Central memory CD8-positive, alpha-beta T cell (primary cell): ENCODE data around the gene LCN2.
"Not testable (repeated sequence)": the region's sequence is repeated elsewhere in the genome, so short reads cannot be mapped to it uniquely, and the experiment has no call there.

ENCODE experiments used
- ATAC-seq: fragments of 150-1000 bp; cut with Tn5 transposase; replicated peaks from 2 replicates; pipeline ENCODE4 v1.10.0; 2022; ENCODE audit warnings: mild to moderate bottlenecking, moderate FRiP score, moderate number of reproducible peaks; ENCODE audit not compliant: poor library complexity, severe bottlenecking; ENCODE audit errors: extremely low read depth
- DNase-seq, 2 donors: peaks; one replicate each; pipeline ENCODE4 v3.0.0; 2021; ENCODE audit warnings: low spot score in 2 of 2
- H3K27ac Mint-ChIP-seq: one replicate; pipeline ENCODE4 v1.8.0; 2022; ENCODE audit warnings: low read depth, mild to moderate bottlenecking, moderate library complexity, mixed read lengths
- H3K27me3 Mint-ChIP-seq: one replicate; pipeline ENCODE4 v1.8.0; 2022; ENCODE audit warnings: mixed read lengths
- H3K36me3 Mint-ChIP-seq: one replicate; pipeline ENCODE4 v1.8.0; 2022; ENCODE audit warnings: mild to moderate bottlenecking, moderate library complexity, mixed read lengths; ENCODE audit not compliant: insufficient read depth
- H3K4me1 Mint-ChIP-seq: one replicate; pipeline ENCODE4 v1.8.0; 2022; ENCODE audit warnings: mixed read lengths
- H3K4me3 Mint-ChIP-seq: one replicate; pipeline ENCODE4 v1.8.0; 2022; ENCODE audit warnings: mild to moderate bottlenecking, moderate library complexity, mixed read lengths
- H3K9me3 Mint-ChIP-seq: one replicate; pipeline ENCODE4 v1.8.0; 2022; ENCODE audit warnings: mixed read lengths

The LCN2 gene

DNA sequence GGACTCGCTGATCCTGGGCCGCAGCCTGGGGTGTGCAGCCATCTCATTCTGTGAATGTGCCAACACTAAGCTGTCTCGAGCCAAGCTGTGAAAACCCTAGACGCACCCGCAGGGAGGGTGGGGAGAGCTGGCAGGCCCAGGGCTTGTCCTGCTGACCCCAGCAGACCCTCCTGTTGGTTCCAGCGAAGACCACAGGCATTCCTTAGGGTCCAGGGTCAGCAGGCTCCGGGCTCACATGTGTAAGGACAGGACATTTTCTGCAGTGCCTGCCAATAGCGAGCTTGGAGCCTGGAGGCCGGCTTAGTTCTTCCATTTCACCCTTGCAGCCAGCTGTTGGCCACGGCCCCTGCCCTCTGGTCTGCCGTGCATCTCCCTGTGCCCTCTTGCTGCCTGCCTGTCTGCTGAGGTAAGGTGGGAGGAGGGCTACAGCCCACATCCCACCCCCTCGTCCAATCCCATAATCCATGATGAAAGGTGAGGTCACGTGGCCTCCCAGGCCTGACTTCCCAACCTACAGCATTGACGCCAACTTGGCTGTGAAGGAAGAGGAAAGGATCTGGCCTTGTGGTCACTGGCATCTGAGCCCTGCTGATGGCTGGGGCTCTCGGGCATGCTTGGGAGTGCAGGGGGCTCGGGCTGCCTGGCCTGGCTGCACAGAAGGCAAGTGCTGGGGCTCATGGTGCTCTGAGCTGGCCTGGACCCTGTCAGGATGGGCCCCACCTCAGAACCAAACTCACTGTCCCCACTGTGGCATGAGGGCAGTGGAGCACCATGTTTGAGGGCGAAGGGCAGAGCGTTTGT lies 41.6 kb upstream of the LCN2 start:
- Mint-ChIP-seq H3K27me3 (no peaks in the 10 kb centered on the region), H3K9me3 (no peaks in the 10 kb centered on the region), H3K36me3 (peaks cover 25% of the 10 kb centered on the region), H3K27ac (peak overlapping the region; percentile 75), H3K4me1 (peaks cover 11% of the 10 kb centered on the region), H3K4me3 (no peak overlapping the region)
- no peak for DNase-seq
- no peak for ATAC-seq

DNA sequence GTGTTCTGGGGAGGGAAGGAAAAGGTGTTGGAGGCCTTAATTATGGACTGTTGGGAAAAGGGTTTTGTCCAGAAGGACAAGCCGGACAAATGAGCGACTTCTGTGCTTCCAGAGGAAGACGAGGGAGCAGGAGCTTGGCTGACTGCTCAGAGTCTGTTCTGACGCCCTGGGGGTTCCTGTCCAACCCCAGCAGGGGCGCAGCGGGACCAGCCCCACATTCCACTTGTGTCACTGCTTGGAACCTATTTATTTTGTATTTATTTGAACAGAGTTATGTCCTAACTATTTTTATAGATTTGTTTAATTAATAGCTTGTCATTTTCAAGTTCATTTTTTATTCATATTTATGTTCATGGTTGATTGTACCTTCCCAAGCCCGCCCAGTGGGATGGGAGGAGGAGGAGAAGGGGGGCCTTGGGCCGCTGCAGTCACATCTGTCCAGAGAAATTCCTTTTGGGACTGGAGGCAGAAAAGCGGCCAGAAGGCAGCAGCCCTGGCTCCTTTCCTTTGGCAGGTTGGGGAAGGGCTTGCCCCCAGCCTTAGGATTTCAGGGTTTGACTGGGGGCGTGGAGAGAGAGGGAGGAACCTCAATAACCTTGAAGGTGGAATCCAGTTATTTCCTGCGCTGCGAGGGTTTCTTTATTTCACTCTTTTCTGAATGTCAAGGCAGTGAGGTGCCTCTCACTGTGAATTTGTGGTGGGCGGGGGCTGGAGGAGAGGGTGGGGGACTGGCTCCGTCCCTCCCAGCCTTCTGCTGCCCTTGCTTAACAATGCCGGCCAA lies 40.8 kb upstream of the LCN2 start:
- H3K36me3 Mint-ChIP-seq = peaks cover 24% of the 10 kb centered on the region
- no peaks in the 10 kb centered on the region for H3K9me3 Mint-ChIP-seq
- ATAC-seq = no peak
- H3K27ac Mint-ChIP-seq = peak overlapping the region; percentile 75
- no peak for DNase-seq
- peaks cover 3% of the 10 kb centered on the region for H3K4me1 Mint-ChIP-seq
- H3K4me3 Mint-ChIP-seq = no peak overlapping the region
- no peaks in the 10 kb centered on the region for H3K27me3 Mint-ChIP-seq

DNA sequence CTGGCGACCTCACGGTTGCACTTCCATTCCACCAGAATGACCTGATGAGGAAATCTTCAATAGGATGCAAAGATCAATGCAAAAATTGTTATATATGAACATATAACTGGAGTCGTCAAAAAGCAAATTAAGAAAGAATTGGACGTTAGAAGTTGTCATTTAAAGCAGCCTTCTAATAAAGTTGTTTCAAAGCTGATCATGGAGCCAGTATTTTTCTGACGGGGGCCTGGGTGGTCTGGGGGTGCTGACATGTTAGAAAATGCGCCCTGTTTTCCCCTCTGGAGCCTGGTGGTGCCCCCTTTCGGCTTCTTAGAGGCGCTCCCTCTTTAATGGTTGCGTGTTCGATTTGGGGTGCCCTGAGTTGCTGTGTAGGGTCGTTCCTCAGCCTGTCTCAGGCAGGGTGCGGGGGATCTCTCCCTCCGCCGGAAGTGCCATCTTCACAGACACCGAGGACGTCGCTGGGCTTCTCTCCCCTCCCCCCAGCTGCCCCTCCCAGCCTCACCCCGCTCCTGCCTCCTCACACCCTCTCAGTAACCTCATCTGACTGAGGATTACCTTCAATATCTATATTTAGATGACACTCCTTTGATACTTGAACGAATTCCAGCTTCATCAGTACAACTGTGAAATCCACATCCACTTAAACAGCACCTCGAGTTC lies 40.1 kb upstream of the LCN2 start:
- no peak overlapping the region for H3K4me3 Mint-ChIP-seq
- ATAC-seq (no peak), DNase-seq (no peak)
- H3K4me1 Mint-ChIP-seq = no peaks in the 10 kb centered on the region
- no peaks in the 10 kb centered on the region for H3K9me3 Mint-ChIP-seq
- peak overlapping the region; percentile 10 for H3K27ac Mint-ChIP-seq
- H3K36me3 Mint-ChIP-seq = peaks cover 19% of the 10 kb centered on the region
- no peaks in the 10 kb centered on the region for H3K27me3 Mint-ChIP-seq

DNA sequence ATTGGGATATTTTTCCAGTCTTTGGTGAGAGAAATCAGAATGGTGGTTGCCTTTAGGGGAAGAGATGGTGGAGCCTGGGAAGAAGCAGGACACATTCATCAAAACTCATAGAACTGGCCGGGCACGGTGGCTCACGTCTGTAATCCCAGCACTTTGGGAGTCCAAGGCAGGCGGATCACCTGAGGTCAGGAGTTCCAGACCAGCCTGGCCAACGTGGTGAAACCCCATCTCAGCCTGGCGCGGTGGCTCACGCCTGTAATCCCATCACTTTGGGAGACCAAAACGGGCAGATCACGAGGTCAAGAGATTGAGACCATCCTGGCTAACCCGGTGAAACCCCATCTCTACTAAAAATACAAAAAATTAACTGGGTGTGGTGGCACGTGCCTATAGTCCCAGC lies 37.5 kb upstream of the LCN2 start:
- not testable (repeated sequence) for H3K4me1 Mint-ChIP-seq, H3K9me3 Mint-ChIP-seq, H3K4me3 Mint-ChIP-seq, DNase-seq, H3K27ac Mint-ChIP-seq, H3K27me3 Mint-ChIP-seq, ATAC-seq, H3K36me3 Mint-ChIP-seq

DNA sequence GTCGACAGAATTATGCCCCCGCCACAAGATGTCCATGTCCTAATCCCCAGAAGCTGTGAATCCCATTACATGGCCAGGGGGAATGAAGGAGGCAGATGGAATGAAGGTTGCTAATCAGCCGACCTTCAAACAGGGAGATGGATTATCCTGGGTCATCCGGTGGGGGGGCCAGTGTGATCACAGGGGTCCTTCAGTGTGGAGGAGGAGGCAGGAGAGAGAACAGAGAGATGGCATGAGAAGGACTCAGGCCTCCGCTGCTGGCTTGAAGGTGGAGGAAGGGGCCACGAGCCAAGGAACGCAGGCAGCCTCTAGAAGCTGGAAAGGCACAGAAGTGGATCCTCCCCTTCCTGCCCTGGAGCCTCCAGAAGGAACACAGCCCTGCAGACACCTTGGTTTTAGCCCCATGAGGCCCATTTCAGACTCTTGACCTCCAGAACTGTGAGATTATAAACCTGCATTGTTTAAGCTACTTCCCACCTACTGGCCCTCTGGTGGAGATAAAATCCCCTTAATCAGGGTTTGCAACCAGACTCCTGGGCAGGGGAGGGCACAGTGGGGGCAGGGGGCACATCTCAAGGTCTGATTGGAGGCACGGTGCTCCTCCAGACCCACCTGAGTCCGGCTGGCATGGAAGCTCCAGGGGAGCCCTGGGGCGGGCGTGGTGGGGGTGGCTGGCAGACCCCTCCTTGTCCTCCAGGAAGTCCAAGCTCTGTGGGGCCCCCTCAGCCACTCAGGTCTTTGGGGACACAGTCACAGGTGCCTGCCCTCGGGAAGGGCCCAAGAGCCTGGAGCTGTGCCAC lies 35.5 kb upstream of the LCN2 start:
- no peaks in the 10 kb centered on the region for H3K9me3 Mint-ChIP-seq
- no peak overlapping the region for H3K4me3 Mint-ChIP-seq
- H3K27me3 Mint-ChIP-seq = no peaks in the 10 kb centered on the region
- ATAC-seq (no peak), DNase-seq (no peak)
- H3K4me1 Mint-ChIP-seq = peaks cover 12% of the 10 kb centered on the region
- no peak overlapping the region for H3K27ac Mint-ChIP-seq
- peaks cover 8% of the 10 kb centered on the region for H3K36me3 Mint-ChIP-seq

DNA sequence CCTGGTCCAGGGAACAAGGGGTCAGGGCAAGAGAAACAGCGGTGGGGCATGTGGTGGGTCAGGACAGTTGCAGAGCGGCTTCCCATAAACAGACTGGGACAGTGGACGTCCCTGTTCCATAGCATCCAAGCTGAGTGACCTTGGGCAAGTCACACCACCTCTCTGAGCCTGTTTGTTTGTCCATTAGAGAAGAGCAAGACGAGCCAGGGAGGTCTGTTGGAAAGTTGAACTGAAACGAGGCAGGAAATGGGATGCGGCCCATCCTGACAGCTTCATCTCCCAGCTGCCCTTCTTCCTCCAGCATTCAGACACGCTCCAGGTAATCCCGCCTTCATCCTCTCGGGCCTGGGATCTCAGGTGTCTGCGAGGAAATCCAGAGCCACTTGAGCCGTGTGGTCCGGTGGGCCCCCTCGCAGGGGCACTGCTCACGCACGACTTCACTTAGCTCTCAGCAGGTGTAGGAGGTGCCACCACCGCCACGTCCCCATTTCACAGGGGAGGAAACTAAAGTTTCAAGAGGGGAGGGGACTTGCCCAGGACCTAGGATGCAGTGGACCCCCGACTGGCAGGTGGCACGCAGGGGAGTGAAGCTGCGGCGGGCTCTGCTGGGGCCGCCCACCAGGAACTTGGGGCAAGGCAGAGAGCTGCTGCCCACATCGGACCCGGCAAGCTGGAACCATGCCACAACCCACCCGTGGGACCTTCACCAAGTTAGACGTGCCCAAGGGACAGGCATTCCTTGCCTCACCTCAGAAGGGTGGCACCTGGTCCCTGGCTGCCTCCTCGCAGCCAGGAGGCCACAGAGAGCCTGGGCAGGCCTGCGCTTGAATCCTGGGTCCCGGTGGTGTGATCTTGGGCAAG lies 34.7 kb upstream of the LCN2 start:
- DNase-seq = no peak
- no peak overlapping the region for H3K27ac Mint-ChIP-seq
- H3K27me3 Mint-ChIP-seq = no peaks in the 10 kb centered on the region
- H3K4me3 Mint-ChIP-seq = no peak overlapping the region
- H3K36me3 Mint-ChIP-seq = peaks cover 8% of the 10 kb centered on the region
- H3K9me3 Mint-ChIP-seq = no peaks in the 10 kb centered on the region
- H3K4me1 Mint-ChIP-seq = peaks cover 12% of the 10 kb centered on the region
- no peak for ATAC-seq

DNA sequence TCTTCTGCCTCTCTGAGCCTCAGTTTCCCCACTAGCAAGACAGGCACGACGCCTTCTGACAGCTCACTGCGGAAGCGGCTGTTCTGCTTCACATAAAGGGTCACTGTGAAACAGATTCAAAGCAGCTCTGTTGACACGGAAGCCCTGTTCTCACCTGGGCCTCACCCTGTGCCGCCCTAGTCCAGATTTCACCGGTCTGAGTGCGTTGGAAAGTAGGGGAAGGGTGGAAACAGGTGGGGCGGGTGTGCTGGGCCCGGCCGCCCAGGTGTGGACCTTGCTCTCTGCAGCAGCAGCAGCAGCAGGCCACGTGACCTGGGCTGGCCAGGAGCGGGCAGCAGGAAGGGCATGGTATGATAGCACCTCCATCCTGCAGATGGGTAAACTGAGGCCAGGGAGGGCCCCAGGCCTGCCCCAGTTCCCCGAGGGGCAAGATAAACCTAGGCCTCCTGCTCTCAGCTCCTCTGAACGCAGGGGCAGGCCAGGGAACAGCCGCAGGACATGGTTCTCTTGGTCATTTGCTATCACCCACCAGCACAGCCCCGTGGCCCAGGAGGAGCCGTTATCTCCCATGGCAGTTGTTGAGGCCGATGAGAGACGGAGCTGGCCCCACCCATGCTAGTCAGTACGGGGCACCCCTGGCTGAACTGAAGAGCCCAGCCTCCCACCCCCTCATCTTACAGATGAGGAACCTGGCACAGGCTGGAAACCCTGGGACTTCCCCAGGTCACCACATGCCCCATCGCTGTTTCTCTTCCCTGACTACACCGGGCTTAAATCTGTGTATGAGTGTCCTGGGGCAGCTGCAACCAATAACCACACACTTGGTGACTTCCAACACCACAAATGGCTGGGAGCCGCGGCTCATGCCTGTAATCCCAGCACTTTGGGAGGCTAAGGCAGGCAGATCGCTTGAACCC lies 33.8 kb upstream of the LCN2 start:
- Mint-ChIP-seq H3K27me3 (no peaks in the 10 kb centered on the region), H3K9me3 (no peaks in the 10 kb centered on the region), H3K27ac (no peak overlapping the region), H3K4me1 (peaks cover 12% of the 10 kb centered on the region), H3K4me3 (no peak overlapping the region), H3K36me3 (peaks cover 3% of the 10 kb centered on the region)
- no peak for DNase-seq
- peak; percentile 62 for ATAC-seq

DNA sequence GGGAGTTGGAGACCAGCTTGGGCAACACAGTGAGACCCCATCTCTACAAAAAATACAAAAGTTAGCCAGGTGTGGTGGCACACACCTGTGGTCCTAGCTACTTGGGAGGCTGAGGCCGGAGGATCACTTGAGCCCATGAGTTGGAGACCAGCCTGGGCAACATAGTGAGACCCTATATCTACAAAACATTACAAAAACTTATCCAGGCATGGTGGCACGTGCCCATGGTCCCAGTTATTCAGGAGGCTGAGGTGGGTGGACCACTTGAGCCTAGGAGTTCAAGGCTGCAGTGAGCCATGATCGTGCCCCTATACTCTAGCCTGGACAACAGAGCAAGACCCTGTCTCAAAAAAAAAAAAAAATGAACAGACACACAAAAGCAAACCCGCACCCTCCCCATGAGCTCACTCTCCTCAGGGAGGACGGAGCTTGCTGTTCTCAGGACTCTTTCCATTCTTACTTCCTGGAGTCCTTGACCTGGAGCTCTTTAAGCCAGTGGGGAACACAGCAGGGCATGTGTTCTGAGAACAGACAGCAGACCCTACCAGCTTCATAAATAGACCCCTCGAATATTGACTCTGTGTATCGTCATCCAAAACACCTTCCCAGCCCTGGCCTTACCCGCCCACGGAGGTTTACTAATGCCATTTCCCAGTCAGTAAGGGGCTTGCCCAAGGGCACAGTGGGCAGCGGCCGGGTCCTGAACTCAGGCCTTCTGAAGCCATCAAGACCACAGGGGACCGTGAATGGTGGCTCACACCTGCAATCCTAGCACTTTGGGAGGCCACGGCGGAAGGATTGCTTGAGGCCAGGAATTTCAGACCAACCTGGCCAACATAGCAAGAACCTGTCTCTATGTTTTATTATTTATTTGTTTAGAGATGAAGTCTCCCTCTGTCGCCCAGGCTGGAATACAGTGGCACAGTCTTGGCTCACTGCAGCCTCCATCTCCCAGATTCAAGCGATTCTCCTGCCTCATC lies 32.9 kb upstream of the LCN2 start:
- no peaks in the 10 kb centered on the region for H3K27me3 Mint-ChIP-seq
- H3K27ac Mint-ChIP-seq = no peak overlapping the region
- H3K4me3 Mint-ChIP-seq = no peak overlapping the region
- DNase-seq (no peak), ATAC-seq (no peak)
- H3K36me3 Mint-ChIP-seq = peaks cover 5% of the 10 kb centered on the region
- H3K4me1 Mint-ChIP-seq = peaks cover 12% of the 10 kb centered on the region
- H3K9me3 Mint-ChIP-seq = no peaks in the 10 kb centered on the region

DNA sequence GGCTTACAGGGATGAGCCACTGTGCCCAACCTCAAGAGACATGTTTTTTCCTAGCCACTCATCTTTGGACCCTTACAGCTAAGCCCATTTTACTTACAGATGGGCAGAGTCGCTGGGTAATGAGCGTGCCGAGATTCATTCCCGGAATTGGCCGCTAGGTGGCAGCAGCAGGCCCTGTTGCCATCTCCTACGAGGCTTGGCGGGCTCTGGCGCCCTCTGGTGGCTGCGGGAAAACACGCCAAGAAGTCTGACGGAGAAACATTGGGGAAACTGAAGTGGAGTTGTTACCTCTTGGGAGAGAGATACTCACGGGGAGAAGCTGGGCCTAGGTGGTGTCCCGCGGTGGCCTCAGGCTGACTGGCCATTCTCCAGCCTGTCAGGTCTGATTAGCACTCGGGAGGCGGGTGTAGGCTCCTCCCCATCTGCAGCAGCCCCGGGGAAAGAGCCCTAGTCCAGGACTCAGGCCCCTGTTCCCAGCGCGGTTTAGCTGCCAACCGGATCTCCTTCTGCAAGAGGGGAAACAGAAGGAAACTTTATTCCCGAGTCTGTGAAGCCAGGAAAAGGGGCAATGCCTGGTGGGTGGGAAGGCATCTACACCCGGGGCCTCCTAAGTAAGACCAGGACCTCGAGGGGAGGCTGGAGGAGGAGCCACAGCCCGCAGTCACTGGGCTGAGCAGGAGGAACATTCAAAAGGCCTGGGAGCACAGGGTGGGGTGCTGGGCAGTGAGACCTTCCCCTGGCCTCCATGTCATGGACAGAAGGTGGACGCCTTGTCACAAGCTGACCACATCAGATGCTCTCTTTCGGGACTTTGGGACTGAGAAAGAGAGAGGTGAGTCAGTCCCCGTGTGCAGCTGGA lies 31.4 kb upstream of the LCN2 start:
- no peak overlapping the region for H3K4me3 Mint-ChIP-seq
- peak overlapping the region; percentile 76 for H3K27ac Mint-ChIP-seq
- DNase-seq = peak; percentile 89 to 99
- H3K27me3 Mint-ChIP-seq = no peaks in the 10 kb centered on the region
- H3K4me1 Mint-ChIP-seq = peaks cover 12% of the 10 kb centered on the region
- peak; percentile 77 for ATAC-seq
- H3K9me3 Mint-ChIP-seq = no peaks in the 10 kb centered on the region
- peaks cover 11% of the 10 kb centered on the region for H3K36me3 Mint-ChIP-seq
